Transverse colon (tissue), 4 donors: Measurements from ENCODE around the gene LYSMD2.

ENCODE experiments used
- EP300 ChIP-seq: sonication (generic); formaldehyde crosslinking; IDR thresholded peaks from one replicate; pipeline ENCODE4 v1.6.1; 2017; ENCODE audit warnings: antibody characterized with exemption, low read depth
- POLR2A ChIP-seq: fragments of 450-650 bp; IDR thresholded peaks from one replicate; pipeline ENCODE4 v1.6.1; 2016; ENCODE audit warnings: antibody characterized with exemption, mild to moderate bottlenecking, moderate library complexity
- POLR2AphosphoS5 ChIP-seq, 3 donors: sonication (generic); formaldehyde crosslinking; IDR thresholded peaks; one replicate each; pipeline ENCODE4 v1.6.1; 2016; ENCODE audit warnings: antibody characterized with exemption in 3 of 3
- TF ChIP-seq, protein P1 (sequence below), 5 experiments: fragments of 200-600 bp in 3 of 5; fragments of 450-650 bp in 2 of 5; sonication (generic) in 3 of 5; IDR thresholded peaks; 1 replicate in 2 of 5; 2 replicates in 3 of 5; pipeline ENCODE4 v1.5.1; 2016 to 2017; ENCODE audit warnings: antibody characterized with exemption in 5 of 5, inconsistent platforms in 3 of 5, mild to moderate bottlenecking in 2 of 5, moderate library complexity in 1 of 5

DNA sequence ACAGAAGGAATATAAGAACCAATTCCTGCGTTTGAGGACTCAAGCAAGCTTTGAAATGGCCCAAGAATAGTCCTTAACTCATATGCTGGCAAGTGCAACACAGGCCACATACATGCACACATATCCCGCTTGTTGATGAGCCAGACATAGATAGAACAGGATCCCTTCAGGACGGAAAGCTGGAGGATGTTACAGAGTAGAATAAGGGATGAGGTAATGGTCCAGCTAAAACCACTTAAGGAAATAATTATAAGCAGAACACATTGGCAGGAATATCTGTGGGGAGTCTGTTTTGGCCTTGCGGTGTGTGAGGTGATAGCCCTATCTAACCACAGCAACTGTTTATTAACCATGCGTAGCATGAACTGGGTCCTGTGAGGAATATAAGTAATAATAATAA is 31.2 kb downstream of the LYSMD2 start:
- TF ChIP-seq, protein P1, sequence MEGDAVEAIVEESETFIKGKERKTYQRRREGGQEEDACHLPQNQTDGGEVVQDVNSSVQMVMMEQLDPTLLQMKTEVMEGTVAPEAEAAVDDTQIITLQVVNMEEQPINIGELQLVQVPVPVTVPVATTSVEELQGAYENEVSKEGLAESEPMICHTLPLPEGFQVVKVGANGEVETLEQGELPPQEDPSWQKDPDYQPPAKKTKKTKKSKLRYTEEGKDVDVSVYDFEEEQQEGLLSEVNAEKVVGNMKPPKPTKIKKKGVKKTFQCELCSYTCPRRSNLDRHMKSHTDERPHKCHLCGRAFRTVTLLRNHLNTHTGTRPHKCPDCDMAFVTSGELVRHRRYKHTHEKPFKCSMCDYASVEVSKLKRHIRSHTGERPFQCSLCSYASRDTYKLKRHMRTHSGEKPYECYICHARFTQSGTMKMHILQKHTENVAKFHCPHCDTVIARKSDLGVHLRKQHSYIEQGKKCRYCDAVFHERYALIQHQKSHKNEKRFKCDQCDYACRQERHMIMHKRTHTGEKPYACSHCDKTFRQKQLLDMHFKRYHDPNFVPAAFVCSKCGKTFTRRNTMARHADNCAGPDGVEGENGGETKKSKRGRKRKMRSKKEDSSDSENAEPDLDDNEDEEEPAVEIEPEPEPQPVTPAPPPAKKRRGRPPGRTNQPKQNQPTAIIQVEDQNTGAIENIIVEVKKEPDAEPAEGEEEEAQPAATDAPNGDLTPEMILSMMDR (IDR thresholded peaks at IDR 0.05): no peak
- TF ChIP-seq POLR2A: no peak
- no peak for TF ChIP-seq EP300
- TF ChIP-seq POLR2AphosphoS5 (IDR thresholded peaks at IDR 0.05): no peak
